Measurements from ENCODE around the gene COL18A1. TPM values are rescaled to one million over a fixed set of nuclear protein-coding genes. Genes with fewer than 3 reads are reported as not detected.

COL18A1 gene
- total RNA-seq, 1 experiment from 2014 or later: 0.11 TPM

DNA sequence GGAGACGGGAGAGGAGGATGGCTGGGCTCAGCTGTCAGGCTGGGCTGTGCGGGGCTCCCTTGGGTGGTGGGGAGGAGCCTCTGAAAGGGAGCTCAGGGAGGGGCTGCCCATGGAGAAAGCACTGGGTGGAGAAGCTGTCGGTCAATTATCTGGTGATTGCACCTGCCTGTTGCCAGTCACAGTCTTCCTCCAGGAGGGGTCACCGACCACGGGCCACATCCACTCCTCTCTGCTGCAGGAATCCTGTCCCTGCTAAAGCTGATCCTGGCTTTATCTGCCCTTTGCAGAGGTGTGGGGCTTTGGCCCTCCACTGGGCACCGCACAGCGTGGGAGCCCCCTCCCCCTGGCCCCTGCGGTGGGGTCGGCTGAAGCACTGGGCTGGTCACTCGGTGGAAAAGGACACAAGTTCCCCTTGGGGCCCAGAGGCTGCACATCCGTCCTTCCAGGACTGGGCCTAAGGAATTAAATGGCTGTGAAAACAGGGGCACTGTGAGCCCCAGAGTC lies 21.8 kb upstream of the COL18A1 start:
- H3K36me3 ChIP-seq (ENCODE audit: insufficient read depth, low read length): no peaks in the 10 kb centered on the region
- H3K4me3 ChIP-seq (ENCODE audit: low read length): no peak overlapping the region
- no peak for DNase-seq
- H3K9ac ChIP-seq (ENCODE audit: low read length): no peak overlapping the region
- H3K27ac ChIP-seq (ENCODE audit: low read length): no peak overlapping the region
- H3K4me2 ChIP-seq (ENCODE audit: low read depth, low read length, poor library complexity, severe bottlenecking): no peak overlapping the region
- no peaks in the 10 kb centered on the region for H3K27me3 ChIP-seq (ENCODE audit: low read length)
- no peak overlapping the region for H2AFZ ChIP-seq (ENCODE audit: low read length)
- no peaks in the 10 kb centered on the region for H3K9me2 ChIP-seq (replicated peaks; ENCODE audit: insufficient read depth, low read length)
- no peaks in the 10 kb centered on the region for H3K4me1 ChIP-seq (ENCODE audit: low read length)
- H3K9me3 ChIP-seq (ENCODE audit: low read length): no peaks in the 10 kb centered on the region
- no peaks in the 10 kb centered on the region for H3K79me2 ChIP-seq (ENCODE audit: low read length)
- no peaks in the 10 kb centered on the region for H4K20me1 ChIP-seq (ENCODE audit: insufficient read depth, low read depth, low read length)

DNA sequence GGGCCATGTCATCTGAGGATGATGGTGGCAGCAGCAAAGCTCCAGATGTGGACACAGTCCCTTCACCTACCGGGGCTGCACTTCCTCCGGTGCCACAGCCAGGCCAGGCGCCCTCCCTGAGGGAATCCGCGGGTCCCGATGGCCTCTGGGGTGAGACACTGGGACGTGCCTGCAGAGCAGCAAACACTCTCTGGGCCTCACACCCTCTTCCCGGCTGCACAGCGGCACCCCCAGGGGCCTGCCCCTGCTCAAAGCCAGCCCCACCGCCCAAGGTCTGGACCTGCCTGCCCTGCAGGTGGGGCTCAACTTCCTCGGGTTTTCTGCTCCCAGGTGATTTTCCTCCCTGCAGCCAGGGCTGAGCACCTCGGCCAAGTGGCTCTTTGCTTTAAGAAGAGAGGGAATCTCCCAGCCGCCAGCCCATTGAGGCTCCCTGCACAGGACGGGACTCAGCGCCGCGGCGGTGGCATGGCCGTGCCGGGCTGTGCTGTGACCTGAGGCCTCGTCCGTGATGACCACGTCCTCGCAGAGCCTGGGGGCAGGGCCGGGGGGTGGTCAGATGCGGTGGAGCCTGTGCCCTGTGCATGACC lies 21.3 kb upstream of the COL18A1 start:
- no peaks in the 10 kb centered on the region for H3K27me3 ChIP-seq (ENCODE audit: low read length)
- no peak for DNase-seq
- H3K4me2 ChIP-seq (ENCODE audit: low read depth, low read length, poor library complexity, severe bottlenecking): no peak overlapping the region

DNA sequence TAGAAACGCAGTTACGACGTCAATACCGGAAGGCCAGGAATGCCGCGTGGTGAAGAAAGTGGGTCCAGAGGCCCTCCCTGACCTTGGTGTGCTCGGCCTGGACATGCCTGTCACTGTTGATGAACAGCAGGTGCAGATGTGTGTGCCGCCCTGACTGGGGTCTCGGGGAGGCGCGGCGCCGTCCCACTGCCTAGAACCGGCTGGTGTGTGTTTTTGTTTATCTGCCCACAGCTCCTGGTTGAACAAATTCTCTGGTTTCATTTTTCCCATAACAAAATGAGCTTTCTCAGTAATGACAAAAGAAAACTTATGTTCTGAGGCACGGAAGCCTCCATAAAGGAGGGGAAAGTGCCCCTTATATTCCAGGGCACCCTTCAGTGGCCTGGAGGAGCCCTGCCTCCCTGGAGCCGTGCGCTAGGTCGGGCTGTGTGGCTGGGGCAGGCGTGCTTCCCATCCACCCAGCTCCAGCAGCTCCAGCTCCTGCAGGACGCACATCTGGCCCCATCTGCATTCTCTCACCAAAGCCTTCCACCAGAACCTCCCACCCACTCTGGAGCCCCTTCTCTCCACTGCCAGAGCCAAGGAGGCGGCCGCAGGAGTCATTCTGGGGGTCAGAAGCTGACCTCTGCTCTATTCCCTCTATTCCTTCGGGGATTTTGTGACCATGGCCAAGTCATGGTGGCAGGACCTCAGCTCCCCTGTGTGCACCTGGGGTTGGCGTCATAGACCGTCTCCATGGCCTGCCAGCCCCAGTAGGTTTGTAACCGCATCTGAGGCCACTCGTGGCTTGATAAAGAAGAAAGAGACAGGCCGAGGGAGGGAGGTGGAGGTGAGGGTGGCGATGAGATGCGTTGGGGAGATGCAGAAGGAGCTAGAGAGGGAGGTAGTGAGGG lies 20.1 kb upstream of the COL18A1 start:
- Histone ChIP-seq H2AFZ (ENCODE audit: low read length) (no peak overlapping the region), H4K20me1 (ENCODE audit: insufficient read depth, low read depth, low read length) (no peaks in the 10 kb centered on the region), H3K27me3 (ENCODE audit: low read length) (no peaks in the 10 kb centered on the region), H3K4me3 (ENCODE audit: low read length) (no peak overlapping the region), H3K79me2 (ENCODE audit: low read length) (no peaks in the 10 kb centered on the region), H3K4me2 (ENCODE audit: low read depth, low read length, poor library complexity, severe bottlenecking) (no peak overlapping the region), H3K4me1 (ENCODE audit: low read length) (no peaks in the 10 kb centered on the region), H3K9me2 (replicated peaks; ENCODE audit: insufficient read depth, low read length) (no peaks in the 10 kb centered on the region), H3K27ac (ENCODE audit: low read length) (no peak overlapping the region), H3K9me3 (ENCODE audit: low read length) (no peaks in the 10 kb centered on the region), H3K9ac (ENCODE audit: low read length) (no peak overlapping the region), H3K36me3 (ENCODE audit: insufficient read depth, low read length) (no peaks in the 10 kb centered on the region)
- no peak for DNase-seq

More for the DNA sequence above, 21.3 kb upstream of the COL18A1 start:
- no peak overlapping the region for H3K4me3 ChIP-seq (ENCODE audit: low read length)
- H3K79me2 ChIP-seq (ENCODE audit: low read length): no peaks in the 10 kb centered on the region
- no peaks in the 10 kb centered on the region for H3K4me1 ChIP-seq (ENCODE audit: low read length)
- H2AFZ ChIP-seq (ENCODE audit: low read length): no peak overlapping the region
- H3K9ac ChIP-seq (ENCODE audit: low read length): no peak overlapping the region
- no peaks in the 10 kb centered on the region for H4K20me1 ChIP-seq (ENCODE audit: insufficient read depth, low read depth, low read length)
- no peaks in the 10 kb centered on the region for H3K9me2 ChIP-seq (replicated peaks; ENCODE audit: insufficient read depth, low read length)
- H3K27ac ChIP-seq (ENCODE audit: low read length): no peak overlapping the region
- H3K9me3 ChIP-seq (ENCODE audit: low read length): no peaks in the 10 kb centered on the region
- no peaks in the 10 kb centered on the region for H3K36me3 ChIP-seq (ENCODE audit: insufficient read depth, low read length)

DNA sequence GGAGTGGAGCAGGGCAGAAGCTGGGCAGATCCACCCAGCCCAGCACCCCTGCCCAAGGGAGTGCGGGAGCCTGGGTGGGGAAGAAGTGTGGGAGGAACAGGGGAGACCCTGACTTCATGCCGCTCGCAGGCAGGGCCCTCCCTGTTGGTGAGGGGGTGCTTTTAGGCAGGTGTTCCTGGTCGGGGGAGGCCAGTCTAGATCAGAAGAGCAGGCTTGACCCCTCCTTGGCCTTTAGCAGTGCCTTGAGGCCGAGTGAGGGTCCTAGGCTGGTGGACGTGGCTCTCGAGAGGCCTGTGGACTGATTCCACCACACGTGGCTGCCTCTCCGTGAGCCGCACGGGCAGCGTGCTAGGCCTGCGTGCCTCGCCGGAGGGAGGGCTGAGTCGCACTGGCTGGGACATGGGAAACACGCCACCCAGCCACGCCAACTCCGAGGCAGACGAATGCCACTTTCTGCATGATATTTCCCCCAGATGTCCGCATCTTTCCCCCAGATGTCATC lies 19.4 kb upstream of the COL18A1 start:
- Histone ChIP-seq H3K9ac (ENCODE audit: low read length) (no peak overlapping the region), H3K4me3 (ENCODE audit: low read length) (no peak overlapping the region), H3K79me2 (ENCODE audit: low read length) (no peaks in the 10 kb centered on the region), H3K36me3 (ENCODE audit: insufficient read depth, low read length) (no peaks in the 10 kb centered on the region), H3K4me2 (ENCODE audit: low read depth, low read length, poor library complexity, severe bottlenecking) (no peak overlapping the region), H3K27ac (ENCODE audit: low read length) (no peak overlapping the region), H4K20me1 (ENCODE audit: insufficient read depth, low read depth, low read length) (no peaks in the 10 kb centered on the region), H2AFZ (ENCODE audit: low read length) (no peak overlapping the region), H3K4me1 (ENCODE audit: low read length) (no peaks in the 10 kb centered on the region), H3K9me3 (ENCODE audit: low read length) (no peaks in the 10 kb centered on the region), H3K27me3 (ENCODE audit: low read length) (no peaks in the 10 kb centered on the region), H3K9me2 (replicated peaks; ENCODE audit: insufficient read depth, low read length) (no peaks in the 10 kb centered on the region)
- no peak for DNase-seq

DNA sequence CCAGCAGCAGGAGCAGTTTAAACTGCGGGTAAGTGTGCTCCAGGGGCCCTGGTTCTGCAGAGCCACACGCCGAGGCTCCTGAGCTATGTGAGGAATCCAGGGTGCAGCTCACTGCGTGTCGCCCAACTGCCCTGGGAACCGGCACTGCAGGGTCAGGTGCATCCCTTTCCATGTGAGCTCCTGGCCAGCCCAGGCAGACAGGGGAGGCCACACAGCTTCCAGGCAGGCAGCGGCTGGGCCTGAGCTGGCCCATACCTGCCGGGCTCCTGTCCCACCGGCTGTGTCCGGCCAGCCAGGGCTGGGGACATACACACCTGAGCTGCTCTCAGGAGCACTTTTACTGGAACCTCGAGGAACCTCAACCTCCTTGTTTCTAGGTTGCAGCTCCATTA lies 18.6 kb upstream of the COL18A1 start:
- no peaks in the 10 kb centered on the region for H3K79me2 ChIP-seq (ENCODE audit: low read length)
- H4K20me1 ChIP-seq (ENCODE audit: insufficient read depth, low read depth, low read length): no peaks in the 10 kb centered on the region
- H3K27me3 ChIP-seq (ENCODE audit: low read length): no peaks in the 10 kb centered on the region
- no peak overlapping the region for H2AFZ ChIP-seq (ENCODE audit: low read length)
- no peak overlapping the region for H3K27ac ChIP-seq (ENCODE audit: low read length)
- H3K9ac ChIP-seq (ENCODE audit: low read length): no peak overlapping the region
- no peaks in the 10 kb centered on the region for H3K9me3 ChIP-seq (ENCODE audit: low read length)
- H3K4me1 ChIP-seq (ENCODE audit: low read length): no peaks in the 10 kb centered on the region
- no peak for DNase-seq
- H3K4me3 ChIP-seq (ENCODE audit: low read length): no peak overlapping the region
- no peaks in the 10 kb centered on the region for H3K9me2 ChIP-seq (replicated peaks; ENCODE audit: insufficient read depth, low read length)
- no peaks in the 10 kb centered on the region for H3K36me3 ChIP-seq (ENCODE audit: insufficient read depth, low read length)
- no peak overlapping the region for H3K4me2 ChIP-seq (ENCODE audit: low read depth, low read length, poor library complexity, severe bottlenecking)

DNA sequence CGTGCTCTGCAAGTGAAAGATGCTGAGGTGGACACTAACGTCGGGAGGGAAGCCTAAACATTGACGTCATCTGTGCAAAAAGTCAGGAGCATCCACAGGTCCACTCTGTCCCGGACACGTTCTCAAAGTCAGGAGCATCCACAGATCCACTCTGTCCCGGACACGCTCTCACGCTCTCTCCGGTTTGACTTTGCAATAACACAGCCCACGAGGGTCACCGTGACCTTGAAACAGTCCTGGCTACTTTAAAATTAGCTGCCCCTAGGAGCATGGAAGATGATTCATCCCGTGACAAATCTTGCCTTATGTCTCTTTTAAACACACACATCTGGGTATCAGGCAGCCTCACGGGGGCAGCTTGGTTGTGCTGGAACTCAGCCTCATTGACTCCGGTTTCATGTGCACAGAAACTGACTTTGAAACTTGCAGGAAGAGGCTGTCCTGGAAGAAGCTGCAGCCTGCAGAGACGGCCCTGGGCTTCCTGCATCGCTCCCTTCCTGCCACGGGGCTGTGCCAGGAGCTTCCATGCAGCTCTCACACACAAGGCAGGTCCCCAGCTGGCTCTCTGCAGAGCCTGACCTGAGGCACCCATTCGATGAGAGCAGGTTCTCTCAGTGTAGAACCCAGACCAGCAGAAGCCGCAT lies 18.1 kb upstream of the COL18A1 start:
- H3K9me2 ChIP-seq (replicated peaks; ENCODE audit: insufficient read depth, low read length): no peaks in the 10 kb centered on the region
- H3K4me1 ChIP-seq (ENCODE audit: low read length): no peaks in the 10 kb centered on the region
- no peak overlapping the region for H2AFZ ChIP-seq (ENCODE audit: low read length)
- no peak overlapping the region for H3K9ac ChIP-seq (ENCODE audit: low read length)
- H4K20me1 ChIP-seq (ENCODE audit: insufficient read depth, low read depth, low read length): no peaks in the 10 kb centered on the region
- no peak for DNase-seq
- no peak overlapping the region for H3K4me2 ChIP-seq (ENCODE audit: low read depth, low read length, poor library complexity, severe bottlenecking)
- H3K27ac ChIP-seq (ENCODE audit: low read length): no peak overlapping the region
- no peak overlapping the region for H3K4me3 ChIP-seq (ENCODE audit: low read length)
- H3K27me3 ChIP-seq (ENCODE audit: low read length): no peaks in the 10 kb centered on the region
- H3K9me3 ChIP-seq (ENCODE audit: low read length): no peaks in the 10 kb centered on the region
- no peaks in the 10 kb centered on the region for H3K36me3 ChIP-seq (ENCODE audit: insufficient read depth, low read length)
- H3K79me2 ChIP-seq (ENCODE audit: low read length): no peaks in the 10 kb centered on the region

DNA sequence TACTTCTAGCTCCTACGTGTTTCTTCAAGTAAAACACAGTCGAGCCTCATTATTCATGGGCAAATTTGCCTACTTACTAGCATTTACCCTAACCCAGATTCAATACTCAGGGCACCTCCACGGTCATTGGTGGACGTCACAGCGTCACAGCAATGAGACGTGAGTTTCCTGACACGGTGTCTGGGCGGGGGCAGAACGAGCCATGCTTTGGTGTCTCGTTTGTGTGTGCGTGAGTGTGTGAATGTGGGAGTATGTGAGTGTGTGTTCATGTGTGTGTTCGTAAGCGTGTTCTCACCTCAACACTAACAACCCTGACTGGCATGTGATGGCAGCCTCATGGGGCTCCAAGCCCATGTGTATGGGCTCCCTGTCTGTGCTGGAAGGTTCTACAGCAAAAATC lies 17.5 kb upstream of the COL18A1 start:
- no peak overlapping the region for H3K9ac ChIP-seq (ENCODE audit: low read length)
- no peaks in the 10 kb centered on the region for H3K9me2 ChIP-seq (replicated peaks; ENCODE audit: insufficient read depth, low read length)
- H3K4me2 ChIP-seq (ENCODE audit: low read depth, low read length, poor library complexity, severe bottlenecking): no peak overlapping the region
- H3K9me3 ChIP-seq (ENCODE audit: low read length): no peaks in the 10 kb centered on the region
- no peak for DNase-seq
- no peak overlapping the region for H3K27ac ChIP-seq (ENCODE audit: low read length)
- no peaks in the 10 kb centered on the region for H3K4me1 ChIP-seq (ENCODE audit: low read length)
- H3K27me3 ChIP-seq (ENCODE audit: low read length): no peaks in the 10 kb centered on the region
- H3K79me2 ChIP-seq (ENCODE audit: low read length): no peaks in the 10 kb centered on the region
- no peak overlapping the region for H3K4me3 ChIP-seq (ENCODE audit: low read length)
- no peaks in the 10 kb centered on the region for H3K36me3 ChIP-seq (ENCODE audit: insufficient read depth, low read length)
- no peaks in the 10 kb centered on the region for H4K20me1 ChIP-seq (ENCODE audit: insufficient read depth, low read depth, low read length)
- H2AFZ ChIP-seq (ENCODE audit: low read length): no peak overlapping the region

DNA sequence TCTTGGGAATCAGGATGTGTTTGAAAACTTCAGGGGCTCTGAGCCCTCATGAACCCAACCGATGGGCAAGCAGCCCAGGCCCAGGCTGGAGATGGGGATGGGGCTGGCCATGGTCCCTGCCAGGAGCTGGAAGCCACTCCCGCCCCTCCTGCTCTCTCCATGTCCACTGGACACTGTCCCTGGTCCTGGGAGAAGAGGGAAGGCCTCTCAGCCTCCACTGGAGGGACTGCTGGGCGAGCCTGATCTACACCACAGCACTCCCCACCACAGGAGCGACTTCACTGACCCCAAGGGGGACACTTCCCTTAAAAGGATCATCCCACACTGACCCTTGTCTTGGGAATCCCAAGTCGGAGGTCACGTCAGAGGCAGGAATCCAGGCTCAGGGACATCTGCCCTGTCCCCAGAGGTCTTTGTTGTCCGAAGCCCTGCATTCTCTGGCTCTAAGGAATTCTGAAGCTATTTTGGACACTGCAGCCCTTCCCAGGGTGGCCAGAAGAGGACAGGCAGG lies 16.9 kb upstream of the COL18A1 start:
- H3K4me1 ChIP-seq (ENCODE audit: low read length): no peaks in the 10 kb centered on the region
- H3K4me2 ChIP-seq (ENCODE audit: low read depth, low read length, poor library complexity, severe bottlenecking): no peak overlapping the region

More for the DNA sequence above, 16.9 kb upstream of the COL18A1 start:
- H3K4me3 ChIP-seq (ENCODE audit: low read length): no peak overlapping the region
- no peak overlapping the region for H3K9ac ChIP-seq (ENCODE audit: low read length)
- H3K27me3 ChIP-seq (ENCODE audit: low read length): no peaks in the 10 kb centered on the region
- H4K20me1 ChIP-seq (ENCODE audit: insufficient read depth, low read depth, low read length): no peaks in the 10 kb centered on the region
- no peaks in the 10 kb centered on the region for H3K36me3 ChIP-seq (ENCODE audit: insufficient read depth, low read length)
- no peaks in the 10 kb centered on the region for H3K79me2 ChIP-seq (ENCODE audit: low read length)
- H3K27ac ChIP-seq (ENCODE audit: low read length): no peak overlapping the region
- H2AFZ ChIP-seq (ENCODE audit: low read length): no peak overlapping the region
- H3K9me3 ChIP-seq (ENCODE audit: low read length): no peaks in the 10 kb centered on the region
- DNase-seq: no peak
- no peaks in the 10 kb centered on the region for H3K9me2 ChIP-seq (replicated peaks; ENCODE audit: insufficient read depth, low read length)
